Tibial nerve (tissue), 4 donors: Measurements from ENCODE around the gene ASIC3.

Source experiments
- CTCF ChIP-seq, 5 experiments: fragments of 200-600 bp in 3 of 5; fragments of 450-650 bp in 2 of 5; sonication (generic) in 3 of 5; IDR thresholded peaks; one replicate each; pipeline ENCODE4 v1.5.1; 2016 to 2019; ENCODE audit warnings: antibody characterized with exemption in 5 of 5, mild to moderate bottlenecking in 3 of 5, moderate library complexity in 2 of 5
- EP300 ChIP-seq, 2 donors: sonication (generic); formaldehyde crosslinking; IDR thresholded peaks; one replicate each; pipeline ENCODE4 v1.6.1; 2017; ENCODE audit warnings: antibody characterized with exemption in 2 of 2, mild to moderate bottlenecking in 1 of 2
- POLR2A ChIP-seq, 2 donors: fragments of 450-650 bp; IDR thresholded peaks; one replicate each; pipeline ENCODE4 v1.6.1; 2017; ENCODE audit warnings: antibody characterized with exemption in 2 of 2, mild to moderate bottlenecking in 2 of 2, moderate library complexity in 2 of 2

- TF ChIP-seq CTCF (IDR thresholded peaks at IDR 0.05) (peak; percentile 89 to 94 (median 90)), POLR2A (IDR thresholded peaks at IDR 0.05) (no peak), EP300 (IDR thresholded peaks at IDR 0.05) (no peak)
Observed at GRCh38 chr7:151017953-151018420, 30.3 kb upstream of the ASIC3 start.
